WTC11 (cell line): ENCODE data around the gene FABP2. TPM values are rescaled to one million over a fixed set of nuclear protein-coding genes. Genes with fewer than 3 reads are reported as not detected.
A peak's percentile ranks its signal among the peaks of the same experiment; 100 is the strongest.

Source experiments
- ATAC-seq: fragments of 200-7000 bp; cut with Tn5 transposase; 2 replicates; pipeline ENCODE4 v1.10.0; 2021; ENCODE audit warnings: mild to moderate bottlenecking, moderate library complexity
- CTCF ChIA-PET: fragments of 300-600 bp; sonication (Branson Sonifier 250); formaldehyde crosslinking; loops from one replicate; lab custom pipeline; 2021; ENCODE audit warnings: antibody characterized with exemption; lab: Charles Lee
- POLR2A ChIA-PET: fragments of 350-600 bp; sonication (Branson Sonifier 250); formaldehyde crosslinking; loops from one replicate; lab custom pipeline; 2021; ENCODE audit warnings: antibody characterized with exemption; lab: Charles Lee
- DNase-seq: peaks from one replicate; pipeline ENCODE4 v3.0.0; 2021; ENCODE audit warnings: low spot score
- H3K27ac Mint-ChIP-seq: 2 replicates; pipeline ENCODE4 v1.8.0; 2021; ENCODE audit warnings: mixed read lengths
- H3K27me3 Mint-ChIP-seq: 2 replicates; pipeline ENCODE4 v1.8.0; 2021; ENCODE audit warnings: low read depth, mild to moderate bottlenecking, moderate library complexity, mixed read lengths
- H3K36me3 Mint-ChIP-seq: 2 replicates; pipeline ENCODE4 v1.8.0; 2021; ENCODE audit warnings: mixed read lengths
- H3K4me1 Mint-ChIP-seq: 2 replicates; pipeline ENCODE4 v1.8.0; 2022; ENCODE audit warnings: mixed read lengths
- H3K4me3 Mint-ChIP-seq: 2 replicates; pipeline ENCODE4 v1.8.0; 2021; ENCODE audit warnings: mild to moderate bottlenecking, moderate library complexity, mixed read lengths
- H3K9me3 Mint-ChIP-seq: 2 replicates; pipeline ENCODE4 v1.8.0; 2021; ENCODE audit warnings: mixed read lengths
- ATF1 ChIP-seq: sonication (generic); formaldehyde crosslinking; IDR thresholded peaks from 2 replicates; pipeline ENCODE4 v1.8.1; 2023; ENCODE audit warnings: mild to moderate bottlenecking, moderate library complexity, missing genetic modification reagents
- CREB1 ChIP-seq: sonication (generic); formaldehyde crosslinking; IDR thresholded peaks from 2 replicates; pipeline ENCODE4 v1.8.0; 2023; ENCODE audit warnings: mild to moderate bottlenecking, missing genetic modification reagents
- ELF4 ChIP-seq: sonication (generic); formaldehyde crosslinking; IDR thresholded peaks from 2 replicates; pipeline ENCODE4 v1.8.1; 2022; ENCODE audit warnings: low read depth, mild to moderate bottlenecking, moderate library complexity, missing genetic modification reagents
- FOXK1 ChIP-seq: sonication (generic); formaldehyde crosslinking; IDR thresholded peaks from 2 replicates; pipeline ENCODE4 v1.8.0; 2022; ENCODE audit warnings: mild to moderate bottlenecking, moderate library complexity, missing genetic modification reagents
- GABPB1 ChIP-seq: sonication (generic); formaldehyde crosslinking; IDR thresholded peaks from 2 replicates; pipeline ENCODE4 v1.8.1; 2023; ENCODE audit warnings: mild to moderate bottlenecking, missing genetic modification reagents
- KAT7 ChIP-seq: sonication (generic); formaldehyde crosslinking; IDR thresholded peaks from 2 replicates; pipeline ENCODE4 v1.8.1; 2023; ENCODE audit warnings: missing genetic modification reagents, mild to moderate bottlenecking, borderline replicate concordance
- MAX ChIP-seq: sonication (generic); formaldehyde crosslinking; IDR thresholded peaks from 2 replicates; pipeline ENCODE4 v1.8.0; 2022; ENCODE audit warnings: mild to moderate bottlenecking, missing genetic modification reagents
- MYBL2 ChIP-seq: sonication (generic); formaldehyde crosslinking; IDR thresholded peaks from 2 replicates; pipeline ENCODE4 v1.8.1; 2023; ENCODE audit warnings: mild to moderate bottlenecking, moderate library complexity, missing genetic modification reagents
- NR1H2 ChIP-seq: sonication (generic); formaldehyde crosslinking; IDR thresholded peaks from 2 replicates; pipeline ENCODE4 v1.9.0; 2021; ENCODE audit warnings: mild to moderate bottlenecking, moderate library complexity, missing genetic modification reagents
- OVOL2 ChIP-seq: fragments of 250-450 bp; sonication (Bioruptor Pico); IDR thresholded peaks from 2 replicates; pipeline ENCODE4 v1.9.0; 2021; ENCODE audit warnings: mild to moderate bottlenecking, borderline replicate concordance
- PRDM15 ChIP-seq: sonication (generic); formaldehyde crosslinking; IDR thresholded peaks from 2 replicates; pipeline ENCODE4 v1.8.0; 2022; ENCODE audit warnings: missing genetic modification reagents
- SOX15 ChIP-seq: fragments of 250-450 bp; sonication (Bioruptor Pico); IDR thresholded peaks from 2 replicates; pipeline ENCODE4 v1.9.0; 2021; ENCODE audit warnings: mild to moderate bottlenecking
- SP1 ChIP-seq: sonication (generic); formaldehyde crosslinking; conservative IDR thresholded peaks from 2 replicates; pipeline ENCODE4 v1.8.1; 2022; ENCODE audit warnings: missing genetic modification reagents
- ZNF138 ChIP-seq: sonication (generic); formaldehyde crosslinking; conservative IDR thresholded peaks from 2 replicates; pipeline ENCODE4 v1.8.1; 2022; ENCODE audit warnings: mild to moderate bottlenecking, moderate library complexity, missing genetic modification reagents
- total RNA-seq: library from RNA; stranded (reverse); gene quantifications from 3 replicates; pipeline ENCODE4 v1.2.3, GENCODE V29; 2021
- TF ChIP-seq, protein P1 (sequence below): fragments of 250-450 bp; sonication (Bioruptor Pico); IDR thresholded peaks from 2 replicates; pipeline ENCODE4 v1.9.0; 2021; ENCODE audit warnings: mild to moderate bottlenecking
- TF ChIP-seq, protein P2 (sequence below): sonication (generic); formaldehyde crosslinking; IDR thresholded peaks from 2 replicates; pipeline ENCODE4 v1.8.0; 2023; ENCODE audit warnings: missing genetic modification reagents, mild to moderate bottlenecking, borderline replicate concordance
- TF ChIP-seq, protein P3 (sequence below): sonication (generic); formaldehyde crosslinking; IDR thresholded peaks from 2 replicates; pipeline ENCODE4 v1.8.1; 2023; ENCODE audit warnings: mild to moderate bottlenecking, missing genetic modification reagents, moderate library complexity
- TF ChIP-seq, protein P4 (sequence below): sonication (generic); formaldehyde crosslinking; IDR thresholded peaks from 2 replicates; pipeline ENCODE4 v1.8.0; 2022; ENCODE audit warnings: mild to moderate bottlenecking, missing genetic modification reagents
- TF ChIP-seq, protein P5 (sequence below): sonication (generic); formaldehyde crosslinking; IDR thresholded peaks from 2 replicates; pipeline ENCODE4 v1.8.0; 2023; ENCODE audit warnings: missing genetic modification reagents

Gene FABP2
- total RNA-seq, 1 experiment from 2014 or later, result not detected

- H3K9me3 Mint-ChIP-seq, result no peaks in the 10 kb centered on the region
- no peak for TF ChIP-seq CREB1 (CRISPR knock-in tag)
- no peak for TF ChIP-seq NR1H2 (CRISPR knock-in tag)
- TF ChIP-seq OVOL2 (CRISPR knock-in tag), result no peak
- no peak for TF ChIP-seq ATF1 (CRISPR knock-in tag)
- TF ChIP-seq, protein P1, sequence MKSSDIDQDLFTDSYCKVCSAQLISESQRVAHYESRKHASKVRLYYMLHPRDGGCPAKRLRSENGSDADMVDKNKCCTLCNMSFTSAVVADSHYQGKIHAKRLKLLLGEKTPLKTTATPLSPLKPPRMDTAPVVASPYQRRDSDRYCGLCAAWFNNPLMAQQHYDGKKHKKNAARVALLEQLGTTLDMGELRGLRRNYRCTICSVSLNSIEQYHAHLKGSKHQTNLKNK (CRISPR knock-in tag), result no peak
- POLR2A ChIA-PET, result no interaction called here
- peaks cover 14% of the 10 kb centered on the region for H3K36me3 Mint-ChIP-seq
- no peak overlapping the region for H3K27ac Mint-ChIP-seq
- H3K4me3 Mint-ChIP-seq, result peak overlapping the region; percentile 90; the same call in 1 of the 2 replicates
- no peaks in the 10 kb centered on the region; the same call in 1 of the 2 replicates for H3K27me3 Mint-ChIP-seq
- CTCF ChIA-PET, result no interaction called here
- peaks cover 25% of the 10 kb centered on the region for H3K4me1 Mint-ChIP-seq
- no peak for DNase-seq
- ATAC-seq, result no peak
These were observed 19.7 kb downstream of the FABP2 start for GRCh38 chr4:119302073-119302832.

- peak overlapping the region; percentile 88 for H3K27ac Mint-ChIP-seq
- H3K4me3 Mint-ChIP-seq, result peak overlapping the region; percentile 90
- ChIA-PET CTCF (interaction anchor here (0.9 to 1.9 kb wide), 7 partner anchors 9 to 328 kb away, joined by 3 to 8 read pairs (median 3); partner anchors contain the start of genes PDE5A and USP53), POLR2A (interaction anchor here (0.7 to 2.2 kb wide), 2 partner anchors 88 to 261 kb away, joined by 3 to 15 read pairs; partner anchors contain the start of gene USP53)
- ATAC-seq (peak; percentile 96), DNase-seq (peak; percentile 93)
- H3K9me3 Mint-ChIP-seq, result peaks cover 5% of the 10 kb centered on the region; the same call in 1 of the 2 replicates
- peaks cover 39% of the 10 kb centered on the region for H3K4me1 Mint-ChIP-seq
- H3K27me3 Mint-ChIP-seq, result no peaks in the 10 kb centered on the region
- H3K36me3 Mint-ChIP-seq, result peaks cover 23% of the 10 kb centered on the region
- TF ChIP-seq SOX15 (CRISPR knock-in tag), result no peak
- TF ChIP-seq PRDM15, result no peak
- peak; percentile 90 for TF ChIP-seq MYBL2
- no peak for TF ChIP-seq ZNF138 (CRISPR knock-in tag)
- TF ChIP-seq, protein P2, sequence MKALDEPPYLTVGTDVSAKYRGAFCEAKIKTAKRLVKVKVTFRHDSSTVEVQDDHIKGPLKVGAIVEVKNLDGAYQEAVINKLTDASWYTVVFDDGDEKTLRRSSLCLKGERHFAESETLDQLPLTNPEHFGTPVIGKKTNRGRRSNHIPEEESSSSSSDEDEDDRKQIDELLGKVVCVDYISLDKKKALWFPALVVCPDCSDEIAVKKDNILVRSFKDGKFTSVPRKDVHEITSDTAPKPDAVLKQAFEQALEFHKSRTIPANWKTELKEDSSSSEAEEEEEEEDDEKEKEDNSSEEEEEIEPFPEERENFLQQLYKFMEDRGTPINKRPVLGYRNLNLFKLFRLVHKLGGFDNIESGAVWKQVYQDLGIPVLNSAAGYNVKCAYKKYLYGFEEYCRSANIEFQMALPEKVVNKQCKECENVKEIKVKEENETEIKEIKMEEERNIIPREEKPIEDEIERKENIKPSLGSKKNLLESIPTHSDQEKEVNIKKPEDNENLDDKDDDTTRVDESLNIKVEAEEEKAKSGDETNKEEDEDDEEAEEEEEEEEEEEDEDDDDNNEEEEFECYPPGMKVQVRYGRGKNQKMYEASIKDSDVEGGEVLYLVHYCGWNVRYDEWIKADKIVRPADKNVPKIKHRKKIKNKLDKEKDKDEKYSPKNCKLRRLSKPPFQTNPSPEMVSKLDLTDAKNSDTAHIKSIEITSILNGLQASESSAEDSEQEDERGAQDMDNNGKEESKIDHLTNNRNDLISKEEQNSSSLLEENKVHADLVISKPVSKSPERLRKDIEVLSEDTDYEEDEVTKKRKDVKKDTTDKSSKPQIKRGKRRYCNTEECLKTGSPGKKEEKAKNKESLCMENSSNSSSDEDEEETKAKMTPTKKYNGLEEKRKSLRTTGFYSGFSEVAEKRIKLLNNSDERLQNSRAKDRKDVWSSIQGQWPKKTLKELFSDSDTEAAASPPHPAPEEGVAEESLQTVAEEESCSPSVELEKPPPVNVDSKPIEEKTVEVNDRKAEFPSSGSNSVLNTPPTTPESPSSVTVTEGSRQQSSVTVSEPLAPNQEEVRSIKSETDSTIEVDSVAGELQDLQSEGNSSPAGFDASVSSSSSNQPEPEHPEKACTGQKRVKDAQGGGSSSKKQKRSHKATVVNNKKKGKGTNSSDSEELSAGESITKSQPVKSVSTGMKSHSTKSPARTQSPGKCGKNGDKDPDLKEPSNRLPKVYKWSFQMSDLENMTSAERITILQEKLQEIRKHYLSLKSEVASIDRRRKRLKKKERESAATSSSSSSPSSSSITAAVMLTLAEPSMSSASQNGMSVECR, result peak; percentile 40; the same call in 1 of the 2 replicates
- peak; percentile 92 for TF ChIP-seq MAX (CRISPR knock-in tag)
- TF ChIP-seq, protein P3, sequence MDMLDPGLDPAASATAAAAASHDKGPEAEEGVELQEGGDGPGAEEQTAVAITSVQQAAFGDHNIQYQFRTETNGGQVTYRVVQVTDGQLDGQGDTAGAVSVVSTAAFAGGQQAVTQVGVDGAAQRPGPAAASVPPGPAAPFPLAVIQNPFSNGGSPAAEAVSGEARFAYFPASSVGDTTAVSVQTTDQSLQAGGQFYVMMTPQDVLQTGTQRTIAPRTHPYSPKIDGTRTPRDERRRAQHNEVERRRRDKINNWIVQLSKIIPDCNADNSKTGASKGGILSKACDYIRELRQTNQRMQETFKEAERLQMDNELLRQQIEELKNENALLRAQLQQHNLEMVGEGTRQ (CRISPR knock-in tag), result peak; percentile 53; the same call in 1 of the 2 replicates
- no peak for TF ChIP-seq KAT7 (CRISPR knock-in tag)
- TF ChIP-seq, protein P4, sequence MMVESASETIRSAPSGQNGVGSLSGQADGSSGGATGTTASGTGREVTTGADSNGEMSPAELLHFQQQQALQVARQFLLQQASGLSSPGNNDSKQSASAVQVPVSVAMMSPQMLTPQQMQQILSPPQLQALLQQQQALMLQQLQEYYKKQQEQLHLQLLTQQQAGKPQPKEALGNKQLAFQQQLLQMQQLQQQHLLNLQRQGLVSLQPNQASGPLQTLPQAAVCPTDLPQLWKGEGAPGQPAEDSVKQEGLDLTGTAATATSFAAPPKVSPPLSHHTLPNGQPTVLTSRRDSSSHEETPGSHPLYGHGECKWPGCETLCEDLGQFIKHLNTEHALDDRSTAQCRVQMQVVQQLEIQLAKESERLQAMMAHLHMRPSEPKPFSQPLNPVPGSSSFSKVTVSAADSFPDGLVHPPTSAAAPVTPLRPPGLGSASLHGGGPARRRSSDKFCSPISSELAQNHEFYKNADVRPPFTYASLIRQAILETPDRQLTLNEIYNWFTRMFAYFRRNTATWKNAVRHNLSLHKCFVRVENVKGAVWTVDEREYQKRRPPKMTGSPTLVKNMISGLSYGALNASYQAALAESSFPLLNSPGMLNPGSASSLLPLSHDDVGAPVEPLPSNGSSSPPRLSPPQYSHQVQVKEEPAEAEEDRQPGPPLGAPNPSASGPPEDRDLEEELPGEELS (CRISPR knock-in tag), result 0 out of 2 replicates have a peak, but pooled peaks have one; percentile 64
- TF ChIP-seq, protein P5, sequence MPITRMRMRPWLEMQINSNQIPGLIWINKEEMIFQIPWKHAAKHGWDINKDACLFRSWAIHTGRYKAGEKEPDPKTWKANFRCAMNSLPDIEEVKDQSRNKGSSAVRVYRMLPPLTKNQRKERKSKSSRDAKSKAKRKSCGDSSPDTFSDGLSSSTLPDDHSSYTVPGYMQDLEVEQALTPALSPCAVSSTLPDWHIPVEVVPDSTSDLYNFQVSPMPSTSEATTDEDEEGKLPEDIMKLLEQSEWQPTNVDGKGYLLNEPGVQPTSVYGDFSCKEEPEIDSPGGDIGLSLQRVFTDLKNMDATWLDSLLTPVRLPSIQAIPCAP, result 0 out of 2 replicates have a peak, but pooled peaks have one; percentile 61
- TF ChIP-seq SP1, result peak; percentile 65; the same call in 1 of the 2 replicates
- TF ChIP-seq ELF4 (CRISPR knock-in tag), result 0 out of 2 replicates have a peak, but pooled peaks have one; percentile 45
- peak; percentile 52; the same call in 1 of the 2 replicates for TF ChIP-seq FOXK1 (CRISPR knock-in tag)
- peak; percentile 84 for TF ChIP-seq GABPB1 (CRISPR knock-in tag)
These were observed 21.6 kb downstream of the FABP2 start for GRCh38 chr4:119300101-119300978.
